NCI-H82 treated with DMSO at 0.1 percent for 48 hours (cell line): ENCODE results near the gene SORCS3.

Experiments
- DNase-seq: peaks from one replicate; lab custom pipeline; 2025; ENCODE audit not compliant: unreplicated experiment; lab: John Stamatoyannopoulos, UW

SORCS3 gene

GRCh38 chr10:105161149-105161548, 520.1 kb downstream of the SORCS3 start:
- DNase-seq = no peak

GRCh38 chr10:105161767-105162166, 520.7 kb downstream of the SORCS3 start:
- DNase-seq = no peak

- no peak for DNase-seq
These were observed 529.4 kb downstream of the SORCS3 start for GRCh38 chr10:105170521-105170920.

- no peak for DNase-seq
These were observed 530.9 kb downstream of the SORCS3 start for GRCh38 chr10:105171945-105172344.

- no peak for DNase-seq
These were observed 540.5 kb downstream of the SORCS3 start for GRCh38 chr10:105181626-105182025.

GRCh38 chr10:105183536-105183935, 542.4 kb downstream of the SORCS3 start:
- no peak for DNase-seq

- no peak for DNase-seq
These were observed 544.1 kb downstream of the SORCS3 start for GRCh38 chr10:105185161-105185560.

GRCh38 chr10:105187243-105187642, 546.2 kb downstream of the SORCS3 start:
- DNase-seq = no peak

GRCh38 chr10:105188737-105189462, 547.8 kb downstream of the SORCS3 start:
- DNase-seq = no peak

- no peak for DNase-seq
These were observed 548.3 kb downstream of the SORCS3 start for GRCh38 chr10:105189463-105189800.

- DNase-seq = no peak
These were observed 551.1 kb downstream of the SORCS3 start for GRCh38 chr10:105192146-105192545.

- DNase-seq = no peak
These were observed 551.8 kb downstream of the SORCS3 start for GRCh38 chr10:105192861-105193260.

GRCh38 chr10:105195831-105196230, 554.7 kb downstream of the SORCS3 start:
- no peak for DNase-seq

GRCh38 chr10:105197598-105198364, 556.7 kb downstream of the SORCS3 start:
- DNase-seq = no peak

- DNase-seq = no peak
These were observed 565.5 kb downstream of the SORCS3 start for GRCh38 chr10:105206616-105207015.

- DNase-seq = no peak
These were observed 566.4 kb downstream of the SORCS3 start for GRCh38 chr10:105207476-105207995.

- DNase-seq = no peak
These were observed 569.5 kb downstream of the SORCS3 start for GRCh38 chr10:105210546-105210945.

- no peak for DNase-seq
These were observed 596.6 kb downstream of the SORCS3 start for GRCh38 chr10:105237685-105238084.

GRCh38 chr10:105239311-105240219, 598.5 kb downstream of the SORCS3 start:
- DNase-seq = no peak

- no peak for DNase-seq
These were observed 600.2 kb downstream of the SORCS3 start for GRCh38 chr10:105241254-105241653.

- DNase-seq = no peak
These were observed 602.3 kb downstream of the SORCS3 start for GRCh38 chr10:105243381-105243780.
